Adipocyte (in vitro differentiated cells): Measurements from ENCODE around the gene MIAT.

Source experiments
- DNase-seq: peaks from one replicate; pipeline ENCODE4 v3.0.0-alpha.2; 2015; ENCODE audit warnings: low read depth
- H3K27me3 ChIP-seq: replicated peaks from 2 replicates; pipeline ENCODE4 v1.7.0; 2013; ENCODE audit warnings: mild to moderate bottlenecking, low read length, moderate library complexity; ENCODE audit not compliant: control insufficient read depth, insufficient read depth
- H3K36me3 ChIP-seq: 2 replicates; pipeline ENCODE4 v1.7.0; 2013; ENCODE audit warnings: low read length, mild to moderate bottlenecking, moderate library complexity; ENCODE audit not compliant: control insufficient read depth, insufficient read depth, severe bottlenecking
- H3K4me1 ChIP-seq: 2 replicates; pipeline ENCODE4 v1.7.0; 2013; ENCODE audit warnings: mild to moderate bottlenecking, low read length, moderate library complexity; ENCODE audit not compliant: control insufficient read depth, insufficient read depth
- H3K4me3 ChIP-seq: 2 replicates; pipeline ENCODE4 v1.7.0; 2013; ENCODE audit warnings: mild to moderate bottlenecking, low read length, moderate library complexity
- H3K9ac ChIP-seq: 2 replicates; pipeline ENCODE4 v1.7.0; 2013; ENCODE audit warnings: mild to moderate bottlenecking, low read length, moderate library complexity
- H3K9me3 ChIP-seq: 2 replicates; pipeline ENCODE4 v1.7.0; 2013; ENCODE audit warnings: mild to moderate bottlenecking, low read length, moderate library complexity; ENCODE audit not compliant: control insufficient read depth

Gene MIAT

GRCh38 chr22:26672590-26673468 lies 15.4 kb downstream of the MIAT start:
- peak overlapping the region; percentile 96 for H3K9ac ChIP-seq
- no peaks in the 10 kb centered on the region for H3K36me3 ChIP-seq
- DNase-seq, result peak; percentile 96
- peaks cover 19% of the 10 kb centered on the region for H3K4me1 ChIP-seq
- H3K4me3 ChIP-seq, result peak overlapping the region; percentile 95
- no peaks in the 10 kb centered on the region for H3K27me3 ChIP-seq
- no peaks in the 10 kb centered on the region for H3K9me3 ChIP-seq

DNA sequence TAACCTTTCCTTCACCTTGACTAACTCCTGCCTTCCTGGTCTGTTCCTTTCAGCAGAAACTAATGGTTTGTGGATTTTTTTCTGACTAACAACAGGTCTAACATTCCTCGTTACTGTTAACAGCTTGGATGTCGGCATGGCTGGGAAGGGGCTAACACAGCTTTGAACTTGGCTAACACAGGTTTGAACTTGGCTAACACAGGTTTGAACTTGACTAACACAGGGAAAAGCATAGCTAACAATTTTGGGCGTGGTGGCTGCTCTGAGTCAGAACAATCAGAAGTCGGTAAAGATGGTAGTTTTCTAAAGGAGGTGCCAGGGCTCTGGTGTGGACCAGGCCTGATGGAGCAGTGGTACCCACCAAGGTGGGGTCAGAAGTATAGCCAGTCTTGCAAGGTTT lies 16.1 kb downstream of the MIAT start:
- H3K9me3 ChIP-seq, result no peaks in the 10 kb centered on the region
- no peaks in the 10 kb centered on the region for H3K36me3 ChIP-seq
- H3K4me1 ChIP-seq, result peaks cover 19% of the 10 kb centered on the region
- peak; percentile 42 for DNase-seq
- peak overlapping the region; percentile 95 for H3K4me3 ChIP-seq
- peak overlapping the region; percentile 96 for H3K9ac ChIP-seq
- H3K27me3 ChIP-seq, result no peaks in the 10 kb centered on the region

DNA sequence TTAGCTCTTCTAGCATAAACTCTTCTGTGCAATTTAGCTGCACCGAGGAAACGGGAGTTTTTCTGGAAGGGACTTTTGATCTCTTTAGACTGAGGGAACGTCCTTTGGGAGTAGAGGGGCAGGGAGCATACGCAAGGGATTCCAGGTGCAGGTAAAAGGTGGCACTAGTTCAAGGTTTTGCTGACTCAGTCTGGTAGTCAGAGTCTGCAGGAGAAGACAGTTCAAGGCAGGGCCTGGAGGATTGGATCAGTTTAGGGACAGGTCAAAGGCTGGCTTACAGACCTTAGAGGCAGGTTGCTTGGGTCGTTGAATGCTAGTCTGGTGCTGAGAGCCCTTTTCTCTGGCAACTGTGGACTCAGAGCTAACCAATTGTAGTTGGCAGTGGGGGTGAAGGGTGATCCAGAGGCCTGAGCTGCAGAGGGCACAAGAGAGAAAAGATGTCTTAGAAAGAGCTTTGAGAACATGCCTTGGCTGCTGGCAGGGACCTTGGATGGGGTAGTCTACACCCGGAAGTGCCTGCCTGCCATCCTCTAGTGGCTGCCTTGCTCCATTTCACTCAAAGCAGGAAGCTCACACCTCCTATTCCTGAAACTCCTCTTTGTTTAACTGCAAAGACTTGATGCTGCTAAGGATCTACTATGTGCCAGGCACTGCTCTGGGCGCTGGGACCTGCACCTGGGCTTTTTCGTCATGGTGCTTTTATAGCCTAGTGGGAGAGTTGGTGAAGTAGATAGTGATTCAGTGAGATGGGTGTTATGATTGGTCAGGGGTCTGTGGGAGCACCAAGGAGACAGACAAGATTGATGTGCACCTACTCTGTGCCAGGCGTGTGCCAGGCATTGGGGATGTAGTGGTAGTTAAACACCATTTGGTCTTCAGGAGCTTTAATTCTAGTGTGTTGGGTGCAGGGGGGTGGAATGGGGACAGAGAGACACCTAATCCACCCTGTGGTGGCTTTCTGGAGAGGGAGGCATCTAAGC lies 17.1 kb downstream of the MIAT start:
- Histone ChIP-seq H3K27me3 (no peaks in the 10 kb centered on the region), H3K4me3 (peak overlapping the region; percentile 95), H3K4me1 (peaks cover 19% of the 10 kb centered on the region), H3K9ac (peak overlapping the region; percentile 96), H3K36me3 (no peaks in the 10 kb centered on the region), H3K9me3 (no peaks in the 10 kb centered on the region)
- no peak for DNase-seq

- no peak overlapping the region for H3K9ac ChIP-seq
- no peaks in the 10 kb centered on the region for H3K27me3 ChIP-seq
- no peak overlapping the region for H3K4me3 ChIP-seq
- DNase-seq, result no peak
- no peaks in the 10 kb centered on the region for H3K9me3 ChIP-seq
- peaks cover 19% of the 10 kb centered on the region for H3K4me1 ChIP-seq
- H3K36me3 ChIP-seq, result no peaks in the 10 kb centered on the region
Observed at GRCh38 chr22:26675687-26676268, 18.4 kb downstream of the MIAT start.

- no peak for DNase-seq
- Histone ChIP-seq H3K4me1 (peaks cover 28% of the 10 kb centered on the region), H3K9me3 (peaks cover 4% of the 10 kb centered on the region), H3K9ac (no peak overlapping the region), H3K4me3 (no peak overlapping the region), H3K36me3 (peaks cover 6% of the 10 kb centered on the region), H3K27me3 (no peaks in the 10 kb centered on the region)
Observed at GRCh38 chr22:26677217-26677616, 19.8 kb downstream of the MIAT start.

DNA sequence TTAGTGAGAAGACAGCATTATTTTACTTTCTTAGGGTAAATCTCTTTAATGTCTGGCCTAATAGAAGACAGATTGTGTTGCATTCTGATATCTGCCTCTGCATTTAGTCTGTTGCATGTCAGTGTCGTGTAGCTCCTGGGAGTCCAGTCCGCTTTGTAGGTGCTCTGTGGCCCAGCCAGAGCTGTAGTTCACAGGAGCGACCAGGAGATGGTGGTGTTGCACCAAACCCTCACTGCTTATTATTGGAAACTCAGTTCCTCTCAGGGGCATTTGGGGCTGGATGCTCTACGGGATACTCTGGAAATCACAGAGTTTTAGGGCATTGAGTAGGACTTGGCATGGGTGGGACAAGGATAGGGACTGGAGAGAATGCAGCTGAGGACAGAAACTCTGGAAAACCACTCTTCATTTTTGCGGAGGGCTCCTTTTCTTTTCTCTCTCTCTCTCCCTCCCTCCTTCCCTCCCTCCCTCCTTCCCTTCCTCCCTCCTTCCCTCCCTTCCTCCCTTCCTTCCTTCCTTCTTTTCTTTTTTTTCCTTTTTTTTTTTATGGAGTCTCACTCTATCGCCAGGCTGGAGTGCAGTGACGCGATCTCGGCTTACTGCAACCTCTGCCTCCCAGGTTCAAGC lies 21.7 kb downstream of the MIAT start:
- peaks cover 7% of the 10 kb centered on the region for H3K36me3 ChIP-seq
- peak; percentile 87 for DNase-seq
- H3K9me3 ChIP-seq, result peaks cover 7% of the 10 kb centered on the region
- no peaks in the 10 kb centered on the region for H3K27me3 ChIP-seq
- H3K4me3 ChIP-seq, result no peak overlapping the region
- no peak overlapping the region for H3K9ac ChIP-seq
- H3K4me1 ChIP-seq, result peaks cover 17% of the 10 kb centered on the region

- H3K27me3 ChIP-seq, result no peaks in the 10 kb centered on the region
- H3K36me3 ChIP-seq, result peaks cover 7% of the 10 kb centered on the region
- H3K9ac ChIP-seq, result no peak overlapping the region
- H3K4me1 ChIP-seq, result peaks cover 11% of the 10 kb centered on the region
- no peak for DNase-seq
- H3K4me3 ChIP-seq, result no peak overlapping the region
- peaks cover 7% of the 10 kb centered on the region for H3K9me3 ChIP-seq
Observed at GRCh38 chr22:26680485-26680884, 23.1 kb downstream of the MIAT start.

DNA sequence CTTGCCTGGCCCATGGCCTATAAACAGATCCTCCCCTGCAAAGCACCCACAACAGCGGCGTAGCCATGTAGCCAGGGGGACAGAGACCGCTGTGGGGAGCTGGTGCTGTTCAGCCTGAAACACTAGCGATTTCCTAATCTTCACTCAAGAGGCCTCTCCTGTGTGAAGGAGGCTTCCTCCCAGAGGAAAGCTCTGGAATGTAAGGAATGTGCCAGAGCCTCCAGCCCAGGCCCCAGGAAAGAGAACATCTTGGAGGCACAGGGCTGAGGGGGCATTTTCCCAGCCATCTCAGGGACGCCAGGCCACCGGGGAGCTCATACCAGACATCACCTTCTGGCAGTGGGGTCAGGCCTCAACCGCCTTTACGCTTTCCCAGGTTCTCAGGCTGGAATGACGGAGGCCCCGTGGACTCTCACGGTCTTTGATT lies 24.0 kb downstream of the MIAT start:
- H3K9me3 ChIP-seq, result peaks cover 7% of the 10 kb centered on the region
- no peaks in the 10 kb centered on the region for H3K27me3 ChIP-seq
- H3K4me3 ChIP-seq, result no peak overlapping the region
- peak; percentile 75 for DNase-seq
- H3K4me1 ChIP-seq, result peaks cover 11% of the 10 kb centered on the region
- H3K36me3 ChIP-seq, result peaks cover 7% of the 10 kb centered on the region
- H3K9ac ChIP-seq, result no peak overlapping the region

DNA sequence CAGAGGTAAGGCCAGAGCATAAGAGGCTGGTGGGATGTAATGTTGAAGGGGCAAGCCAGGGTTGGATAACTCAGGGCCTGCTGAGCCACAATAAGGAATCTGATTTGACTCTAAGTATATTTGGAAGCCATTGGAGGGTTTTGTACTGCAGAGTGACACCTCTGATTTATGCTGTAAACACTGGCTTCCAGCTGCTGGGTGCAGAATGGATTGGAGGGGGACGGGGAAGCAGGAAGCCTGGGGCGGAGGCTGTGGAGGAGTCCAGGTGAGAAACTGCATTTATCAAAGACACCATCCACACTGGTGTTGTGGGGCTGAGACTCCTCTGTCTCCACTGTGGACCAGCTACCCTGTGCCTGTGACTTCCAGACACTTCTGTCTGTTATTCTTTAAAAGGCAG lies 26.8 kb downstream of the MIAT start:
- Histone ChIP-seq H3K9ac (no peak overlapping the region), H3K4me1 (peaks cover 11% of the 10 kb centered on the region), H3K27me3 (no peaks in the 10 kb centered on the region), H3K9me3 (peaks cover 7% of the 10 kb centered on the region), H3K4me3 (no peak overlapping the region), H3K36me3 (peaks cover 7% of the 10 kb centered on the region)
- no peak for DNase-seq

GRCh38 chr22:26685601-26686000 lies 28.2 kb downstream of the MIAT start:
- no peak for DNase-seq
- Histone ChIP-seq H3K9me3 (peaks cover 7% of the 10 kb centered on the region), H3K36me3 (peaks cover 7% of the 10 kb centered on the region), H3K4me1 (peaks cover 11% of the 10 kb centered on the region), H3K9ac (no peak overlapping the region), H3K4me3 (no peak overlapping the region), H3K27me3 (no peaks in the 10 kb centered on the region)
